NT2/D1 (cell line): ENCODE measurements around the gene OVOL1.
A peak's percentile ranks its signal among the peaks of the same experiment; 100 is the strongest.

ENCODE experiments used
- DNase-seq: peaks from one replicate; pipeline ENCODE4 v3.0.0-alpha.2; 2011; ENCODE audit warnings: low read depth, low spot score
- H3K27me3 ChIP-seq: 2 replicates; pipeline ENCODE4 v1.6.0; 2011; ENCODE audit warnings: mild to moderate bottlenecking; ENCODE audit not compliant: insufficient read length, insufficient read depth
- H3K36me3 ChIP-seq: 2 replicates; pipeline ENCODE4 v1.6.1; 2011; ENCODE audit warnings: mild to moderate bottlenecking, low read length, mixed read lengths; ENCODE audit not compliant: insufficient read depth, insufficient read length
- H3K4me1 ChIP-seq: 2 replicates; pipeline ENCODE4 v1.5.1; 2011; ENCODE audit not compliant: insufficient read depth, insufficient read length
- H3K4me3 ChIP-seq: 2 replicates; pipeline ENCODE4 v1.5.1; 2011; ENCODE audit warnings: low read depth; ENCODE audit not compliant: insufficient read length
- H3K9ac ChIP-seq: 2 replicates; pipeline ENCODE4 v1.6.0; 2011; ENCODE audit warnings: low read depth; ENCODE audit not compliant: insufficient read length
- H3K9me3 ChIP-seq: 2 replicates; pipeline ENCODE4 v1.5.1; 2011; ENCODE audit warnings: mild to moderate bottlenecking, low read length; ENCODE audit not compliant: insufficient read depth
- SUZ12 ChIP-seq: IDR thresholded peaks from 2 replicates; pipeline ENCODE4 v1.6.1; 2011; ENCODE audit not compliant: insufficient read length, insufficient read depth; ENCODE audit errors: extremely low read depth
- YY1 ChIP-seq: IDR thresholded peaks from 2 replicates; pipeline ENCODE4 v1.6.1; 2011; ENCODE audit not compliant: insufficient read length, insufficient read depth
- ZNF274 ChIP-seq: IDR thresholded peaks from 2 replicates; pipeline ENCODE4 v1.6.1; 2011; ENCODE audit warnings: mild to moderate bottlenecking, low read depth, low read length

Gene OVOL1

DNA sequence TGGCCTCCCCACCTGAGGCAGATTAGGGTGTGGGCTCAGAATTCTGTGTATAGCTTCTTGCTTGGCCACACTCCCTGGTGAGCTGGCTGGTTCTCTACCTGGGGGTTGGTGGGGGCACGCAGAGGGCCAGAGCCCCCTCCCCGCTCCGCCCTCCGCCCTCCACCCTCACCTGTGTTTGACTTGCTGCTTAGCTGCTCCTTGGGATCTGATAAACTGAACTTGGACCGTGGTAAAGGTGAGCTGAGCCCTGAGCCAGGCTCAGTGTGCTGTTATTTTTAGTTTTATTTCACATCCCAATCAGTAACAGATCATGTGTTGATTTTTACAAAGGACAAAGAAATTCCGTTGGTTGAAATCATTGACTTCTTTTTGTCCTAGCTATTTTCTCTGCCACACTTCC is 2.0 kb downstream of the OVOL1 start:
- peaks cover 43% of the 10 kb centered on the region for H3K4me1 ChIP-seq
- H3K9ac ChIP-seq: peak overlapping the region; percentile 36
- no peaks in the 10 kb centered on the region for H3K36me3 ChIP-seq
- no peak overlapping the region for H3K4me3 ChIP-seq
- no peak for TF ChIP-seq YY1
- no peak for TF ChIP-seq ZNF274
- TF ChIP-seq SUZ12: no peak
- no peak for DNase-seq
- no peaks in the 10 kb centered on the region for H3K9me3 ChIP-seq
- peaks cover 44% of the 10 kb centered on the region for H3K27me3 ChIP-seq

DNA sequence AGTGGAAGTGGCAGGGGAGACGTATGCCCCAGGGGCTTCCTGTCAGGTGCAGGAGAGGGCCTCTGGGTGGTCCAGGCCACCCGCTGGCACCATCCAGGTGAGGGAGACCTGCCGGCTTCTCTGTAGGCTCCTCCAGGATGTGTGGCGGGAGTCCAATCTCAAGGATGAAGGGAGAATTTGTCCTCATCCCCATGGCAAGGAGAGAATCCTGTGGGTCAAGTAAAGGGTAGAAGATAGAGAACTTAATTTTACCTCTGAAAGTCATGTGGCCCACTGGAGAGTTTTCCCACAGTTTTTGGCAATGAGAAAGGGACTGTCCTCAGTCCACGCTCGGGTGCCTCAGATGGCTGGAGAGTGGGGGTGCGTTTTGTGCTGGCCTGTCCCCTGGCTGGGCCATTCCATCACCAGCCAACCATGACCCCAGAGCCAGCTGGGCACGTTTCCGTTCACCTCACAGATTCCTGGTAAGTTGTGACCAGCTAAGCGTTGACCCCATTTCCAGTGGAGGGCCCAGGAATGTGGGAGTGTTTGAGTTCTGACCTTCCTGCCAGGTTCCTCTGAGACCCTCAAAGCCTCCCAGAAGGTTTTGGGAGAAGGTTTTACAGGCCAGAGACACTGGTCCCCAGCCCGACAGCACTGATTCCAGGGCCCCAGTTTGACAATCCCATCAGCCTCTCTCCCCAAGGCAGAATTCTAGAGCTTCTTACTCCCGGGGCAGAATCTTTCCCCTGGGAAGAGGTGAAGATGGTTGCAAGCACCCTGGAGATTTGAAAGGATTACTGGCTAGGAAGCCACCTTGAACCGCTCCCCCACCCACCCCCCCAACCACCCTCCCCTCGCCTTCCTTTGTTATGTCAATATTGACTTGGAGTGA is 2.6 kb downstream of the OVOL1 start:
- Histone ChIP-seq H3K9ac (peak overlapping the region; percentile 36), H3K4me3 (no peak overlapping the region), H3K27me3 (peaks cover 38% of the 10 kb centered on the region), H3K36me3 (no peaks in the 10 kb centered on the region), H3K4me1 (peaks cover 40% of the 10 kb centered on the region), H3K9me3 (no peaks in the 10 kb centered on the region)
- TF ChIP-seq ZNF274: no peak
- no peak for TF ChIP-seq YY1
- no peak for TF ChIP-seq SUZ12
- no peak for DNase-seq

DNA sequence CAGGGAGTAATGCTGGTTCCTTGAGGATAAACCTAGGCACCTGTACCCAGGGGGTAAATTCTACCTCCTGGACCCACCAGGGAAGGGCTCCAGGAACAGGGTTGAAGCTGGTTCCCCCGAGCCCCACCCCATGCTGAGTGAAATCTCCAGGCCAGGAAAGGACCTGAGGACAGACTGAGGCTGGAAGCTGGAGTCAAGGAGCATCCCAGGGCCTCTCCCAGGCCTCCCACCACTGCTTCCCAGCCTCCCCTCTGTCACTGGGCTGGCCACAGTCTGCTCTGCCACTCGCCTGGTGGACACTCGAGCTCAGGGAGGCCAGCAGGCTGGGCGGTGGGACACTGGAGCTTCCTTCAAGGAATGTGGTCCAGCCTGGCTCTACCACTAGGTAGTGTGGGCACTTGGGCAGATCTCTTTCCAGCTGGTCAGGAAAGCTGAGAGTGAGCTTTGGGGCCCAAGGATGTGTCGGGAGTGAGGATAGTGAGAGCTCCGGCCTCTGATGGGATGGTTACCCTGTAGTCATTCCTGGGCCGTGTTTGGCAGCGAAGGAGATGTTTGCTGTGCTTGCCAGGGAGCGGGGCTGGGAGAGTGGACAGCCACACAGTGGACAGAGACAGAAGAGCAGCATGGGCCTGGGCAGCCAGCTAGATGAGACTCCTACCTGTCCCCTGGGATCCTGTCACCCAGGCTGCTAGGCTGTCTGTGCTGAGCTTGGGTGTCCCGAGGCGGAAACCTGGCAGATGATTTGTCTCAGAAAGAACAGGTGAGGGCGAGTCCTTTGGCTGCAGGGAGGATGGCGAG is 3.4 kb downstream of the OVOL1 start:
- no peaks in the 10 kb centered on the region for H3K36me3 ChIP-seq
- peaks cover 30% of the 10 kb centered on the region for H3K27me3 ChIP-seq
- no peaks in the 10 kb centered on the region for H3K9me3 ChIP-seq
- DNase-seq: no peak
- peaks cover 40% of the 10 kb centered on the region for H3K4me1 ChIP-seq
- no peak for TF ChIP-seq SUZ12
- no peak for TF ChIP-seq YY1
- no peak for TF ChIP-seq ZNF274
- H3K9ac ChIP-seq: no peak overlapping the region
- H3K4me3 ChIP-seq: no peak overlapping the region

DNA sequence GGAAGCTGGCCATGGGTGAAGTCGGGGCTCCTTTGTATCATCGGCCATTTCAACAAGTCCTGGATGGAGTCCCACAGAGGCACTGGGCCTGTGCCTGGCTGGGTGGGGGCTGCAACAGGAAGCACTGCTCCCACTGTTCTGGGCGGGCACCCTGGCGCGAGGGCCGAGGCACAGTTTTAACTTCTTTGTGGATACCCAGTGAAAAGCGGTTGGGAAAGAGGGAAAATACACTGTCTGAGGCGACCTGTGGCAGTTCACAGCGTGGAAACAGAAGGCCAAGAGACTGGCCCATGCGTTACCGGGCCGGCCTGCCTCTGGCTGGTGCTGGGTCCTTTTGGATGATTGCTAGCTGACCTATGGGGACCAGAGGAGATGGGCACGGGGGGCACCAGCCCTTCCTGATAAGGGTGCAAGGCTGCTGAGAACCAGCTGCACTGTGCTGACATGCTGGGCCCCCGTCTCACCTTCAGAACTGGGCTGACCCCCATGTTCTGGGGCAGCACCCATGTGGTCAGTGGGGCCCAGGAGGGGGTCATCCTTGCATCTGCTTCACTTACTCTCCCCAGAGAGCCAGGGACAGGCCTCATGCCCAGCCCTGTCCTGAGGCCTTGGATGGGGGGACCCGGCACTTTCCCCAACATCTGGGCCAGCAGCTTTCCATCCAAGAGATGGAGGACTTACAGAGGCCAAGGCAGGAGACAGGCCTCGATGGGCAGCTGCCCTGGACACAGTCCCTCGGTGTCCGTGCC is 4.2 kb downstream of the OVOL1 start:
- TF ChIP-seq SUZ12 (no peak), ZNF274 (no peak), YY1 (no peak)
- H3K36me3 ChIP-seq: no peaks in the 10 kb centered on the region
- peaks cover 22% of the 10 kb centered on the region for H3K27me3 ChIP-seq
- H3K4me1 ChIP-seq: peaks cover 38% of the 10 kb centered on the region
- no peaks in the 10 kb centered on the region for H3K9me3 ChIP-seq
- no peak overlapping the region for H3K9ac ChIP-seq
- no peak overlapping the region for H3K4me3 ChIP-seq
- DNase-seq: no peak

DNA sequence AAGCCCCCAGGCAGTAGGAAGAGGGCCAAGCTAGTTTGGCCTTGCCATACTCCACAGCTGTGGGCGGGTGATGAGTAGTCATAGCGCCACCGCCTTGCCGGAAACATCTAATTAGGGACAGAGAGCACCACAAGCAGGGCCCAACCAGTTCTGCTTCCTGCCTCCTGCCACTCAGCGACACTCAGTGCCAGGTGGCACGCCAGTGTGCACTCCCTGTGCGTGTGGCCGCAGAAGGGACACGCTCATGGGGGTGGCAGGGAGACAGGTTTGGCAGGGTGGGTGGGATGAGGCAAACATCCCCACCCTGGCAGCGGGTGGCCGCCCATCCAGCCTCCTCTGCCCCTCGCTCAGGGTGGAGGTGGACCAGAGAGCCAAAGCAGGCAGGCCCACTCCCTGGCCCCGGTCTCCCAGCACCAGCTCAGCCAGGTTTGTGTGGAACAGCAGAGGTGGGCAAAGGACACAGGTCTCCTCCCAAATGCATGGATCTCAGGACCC is 4.9 kb downstream of the OVOL1 start:
- H3K36me3 ChIP-seq: no peaks in the 10 kb centered on the region
- H3K4me1 ChIP-seq: peaks cover 37% of the 10 kb centered on the region
- H3K4me3 ChIP-seq: no peak overlapping the region
- H3K27me3 ChIP-seq: peaks cover 17% of the 10 kb centered on the region
- DNase-seq: no peak
- TF ChIP-seq SUZ12 (no peak), YY1 (no peak), ZNF274 (no peak)
- H3K9me3 ChIP-seq: no peaks in the 10 kb centered on the region
- no peak overlapping the region for H3K9ac ChIP-seq

DNA sequence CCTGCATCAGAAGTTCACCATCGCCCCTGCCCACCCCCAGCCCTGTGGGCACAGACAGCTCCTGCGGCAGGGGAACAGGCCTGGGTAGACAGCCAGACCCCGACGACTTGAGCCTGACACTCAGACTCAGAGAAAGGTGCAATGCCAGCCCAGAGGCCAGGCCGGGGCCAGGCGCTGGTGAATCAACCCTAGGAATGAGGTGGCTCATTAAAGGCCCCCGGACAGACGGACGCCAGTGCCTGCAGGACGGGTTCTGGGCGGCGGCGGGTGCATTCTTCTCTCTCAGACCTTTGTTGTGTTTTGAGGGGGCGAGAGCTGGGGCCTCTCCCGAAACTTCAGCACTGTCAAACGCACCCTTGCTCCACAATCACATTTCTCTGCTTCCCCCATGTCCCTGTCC is 5.6 kb downstream of the OVOL1 start:
- H3K4me3 ChIP-seq: no peak overlapping the region
- H3K27me3 ChIP-seq: peaks cover 12% of the 10 kb centered on the region
- H3K9me3 ChIP-seq: no peaks in the 10 kb centered on the region
- peaks cover 41% of the 10 kb centered on the region for H3K4me1 ChIP-seq
- peak overlapping the region; percentile 6 for H3K9ac ChIP-seq
- DNase-seq: no peak
- TF ChIP-seq YY1: no peak
- no peak for TF ChIP-seq SUZ12
- no peaks in the 10 kb centered on the region for H3K36me3 ChIP-seq

DNA sequence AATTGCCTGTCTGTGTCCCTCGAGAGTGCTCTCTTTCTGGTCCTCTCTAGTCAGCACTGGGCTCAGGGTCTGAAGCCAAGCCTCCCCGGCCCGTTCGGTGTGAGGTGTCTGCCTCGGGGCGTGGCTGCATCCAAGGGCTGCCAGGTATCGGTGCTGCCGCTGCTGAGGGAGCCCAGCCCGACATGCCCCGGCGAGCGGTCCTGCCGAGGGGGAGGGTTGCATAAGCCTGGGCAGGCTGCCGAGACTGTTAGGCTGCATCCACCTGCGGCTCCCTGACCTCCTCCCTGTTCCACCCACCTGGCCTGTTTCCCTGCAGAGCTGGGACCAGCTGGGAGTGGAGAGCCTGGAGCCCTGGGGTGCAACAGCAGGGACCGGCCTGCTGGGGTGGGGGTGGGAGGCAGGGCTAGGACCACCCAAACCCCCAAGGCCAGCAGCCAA is 6.3 kb downstream of the OVOL1 start:
- Histone ChIP-seq H3K36me3 (no peaks in the 10 kb centered on the region), H3K27me3 (peaks cover 5% of the 10 kb centered on the region), H3K9ac (peak overlapping the region; percentile 22), H3K9me3 (no peaks in the 10 kb centered on the region), H3K4me1 (peaks cover 48% of the 10 kb centered on the region), H3K4me3 (no peak overlapping the region)
- no peak for DNase-seq
- TF ChIP-seq YY1 (no peak), ZNF274 (no peak), SUZ12 (no peak)
